T-helper 1 cell treated with Interleukin-12 subunit alpha and Interleukin-12 subunit beta and Interleukin-4 antibody, amounts not matched to agents 30 μg/mL and 1 μg/mL, for 36 hours (primary cell): ENCODE results near the gene DOCK3.
"Not testable (repeated sequence)": the region's sequence is repeated elsewhere in the genome, so short reads cannot be mapped to it uniquely, and the experiment has no call there.

Experiments used
- H3K27ac Mint-ChIP-seq: one replicate; pipeline ENCODE4 v1.8.0; 2021; ENCODE audit warnings: mild to moderate bottlenecking, mixed read lengths
- H3K27me3 Mint-ChIP-seq: one replicate; pipeline ENCODE4 v1.8.0; 2021; ENCODE audit warnings: low read depth, mixed read lengths
- H3K36me3 Mint-ChIP-seq: one replicate; pipeline ENCODE4 v1.8.0; 2021; ENCODE audit warnings: low read depth, mixed read lengths
- H3K4me1 Mint-ChIP-seq: one replicate; pipeline ENCODE4 v1.8.0; 2021; ENCODE audit warnings: low read depth, mixed read lengths
- H3K4me3 Mint-ChIP-seq: one replicate; pipeline ENCODE4 v1.8.0; 2021; ENCODE audit warnings: mild to moderate bottlenecking, moderate library complexity, mixed read lengths
- H3K9me3 Mint-ChIP-seq: one replicate; pipeline ENCODE4 v1.8.0; 2021; ENCODE audit warnings: mixed read lengths

The DOCK3 gene

GRCh38 chr3:50825841-50826240, 151.1 kb downstream of the DOCK3 start:
- no peaks in the 10 kb centered on the region for H3K4me1 Mint-ChIP-seq
- H3K27me3 Mint-ChIP-seq, result peaks cover 2% of the 10 kb centered on the region
- no peak overlapping the region for H3K27ac Mint-ChIP-seq
- H3K4me3 Mint-ChIP-seq, result no peak overlapping the region
- no peaks in the 10 kb centered on the region for H3K9me3 Mint-ChIP-seq
- no peaks in the 10 kb centered on the region for H3K36me3 Mint-ChIP-seq

DNA sequence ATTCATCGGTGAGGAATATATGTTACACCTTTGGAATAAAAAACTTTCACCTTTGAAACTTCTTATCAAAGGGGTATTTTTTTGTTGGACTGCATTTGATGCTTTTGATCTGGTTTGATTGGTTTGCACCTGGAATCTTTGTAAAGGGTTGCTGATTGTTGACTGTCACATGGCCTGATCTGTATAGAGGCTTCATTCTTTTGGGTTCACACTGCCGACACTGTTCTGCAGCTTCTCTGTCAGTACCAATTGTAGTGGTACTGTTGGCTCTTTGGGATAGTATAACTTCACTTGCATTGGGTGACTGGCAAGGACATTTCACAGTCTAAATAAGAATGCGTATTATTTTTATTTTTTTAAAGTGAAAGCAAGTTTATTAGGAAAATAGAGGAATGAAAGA, 155.7 kb downstream of the DOCK3 start:
- H3K4me3 Mint-ChIP-seq, result no peak overlapping the region
- H3K27ac Mint-ChIP-seq, result no peak overlapping the region
- no peaks in the 10 kb centered on the region for H3K36me3 Mint-ChIP-seq
- peaks cover 8% of the 10 kb centered on the region for H3K9me3 Mint-ChIP-seq
- H3K27me3 Mint-ChIP-seq, result no peaks in the 10 kb centered on the region
- no peaks in the 10 kb centered on the region for H3K4me1 Mint-ChIP-seq

- not testable (repeated sequence) for H3K4me1 Mint-ChIP-seq, H3K9me3 Mint-ChIP-seq, H3K36me3 Mint-ChIP-seq, H3K4me3 Mint-ChIP-seq, H3K27me3 Mint-ChIP-seq, H3K27ac Mint-ChIP-seq
These were observed 156.3 kb downstream of the DOCK3 start for GRCh38 chr3:50831009-50831408.

DNA sequence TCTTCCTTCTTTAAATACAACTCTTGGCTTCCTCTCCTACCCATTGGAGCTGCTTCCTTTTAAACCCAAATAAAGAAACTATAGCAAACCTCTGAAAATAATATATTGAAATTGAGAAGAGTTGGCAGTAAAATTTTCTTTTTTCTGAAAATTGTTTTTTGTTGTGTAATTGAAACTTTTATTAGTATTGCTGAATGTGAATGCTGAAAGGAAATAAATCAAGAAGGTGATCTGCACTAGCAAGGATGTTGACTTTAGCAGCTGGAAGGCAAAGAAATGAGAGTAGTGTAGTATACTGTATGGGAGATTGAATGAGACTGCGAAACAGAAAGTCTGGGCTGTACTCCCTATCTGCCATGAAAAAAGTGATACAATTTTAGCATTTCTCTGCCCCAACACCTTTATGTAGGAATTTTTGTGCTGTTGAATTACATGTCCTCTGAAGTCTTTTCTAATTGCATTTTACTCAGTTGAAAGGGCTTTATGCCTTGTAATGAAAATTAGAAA, 166.3 kb downstream of the DOCK3 start:
- peaks cover 7% of the 10 kb centered on the region for H3K27me3 Mint-ChIP-seq
- H3K36me3 Mint-ChIP-seq, result no peaks in the 10 kb centered on the region
- H3K4me3 Mint-ChIP-seq, result no peak overlapping the region
- H3K27ac Mint-ChIP-seq, result no peak overlapping the region
- H3K9me3 Mint-ChIP-seq, result no peaks in the 10 kb centered on the region
- H3K4me1 Mint-ChIP-seq, result no peaks in the 10 kb centered on the region

GRCh38 chr3:50848308-50848707, 173.6 kb downstream of the DOCK3 start:
- Mint-ChIP-seq H3K27me3 (peaks cover 3% of the 10 kb centered on the region), H3K4me1 (no peaks in the 10 kb centered on the region), H3K9me3 (peaks cover 16% of the 10 kb centered on the region), H3K36me3 (no peaks in the 10 kb centered on the region), H3K4me3 (no peak overlapping the region), H3K27ac (no peak overlapping the region)

- Mint-ChIP-seq H3K4me3 (no peak overlapping the region), H3K4me1 (no peaks in the 10 kb centered on the region), H3K9me3 (peaks cover 16% of the 10 kb centered on the region), H3K36me3 (no peaks in the 10 kb centered on the region), H3K27me3 (peaks cover 3% of the 10 kb centered on the region), H3K27ac (no peak overlapping the region)
These were observed 176.1 kb downstream of the DOCK3 start for GRCh38 chr3:50850639-50851511.

DNA sequence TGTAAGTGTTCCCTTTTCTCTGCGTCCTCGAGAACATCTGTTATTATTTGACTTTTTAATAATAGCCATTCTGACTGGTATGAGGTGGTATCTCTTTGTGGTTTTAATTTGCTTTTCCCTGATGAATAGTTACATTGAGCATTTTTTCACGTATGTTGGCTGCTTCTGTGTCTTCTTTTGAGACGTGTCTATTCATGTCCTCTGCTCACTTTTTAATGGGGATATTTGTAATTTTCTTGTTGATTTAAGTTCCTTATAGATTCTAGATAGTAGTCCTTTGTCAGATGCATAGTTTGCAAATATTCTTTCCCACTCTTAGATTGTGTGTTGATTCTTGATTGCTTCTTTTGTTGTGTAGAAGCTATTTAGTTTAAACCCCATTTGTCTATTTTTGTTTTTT, 179.2 kb downstream of the DOCK3 start:
- Mint-ChIP-seq H3K4me1 (no peaks in the 10 kb centered on the region), H3K27ac (no peak overlapping the region), H3K27me3 (no peaks in the 10 kb centered on the region), H3K9me3 (peaks cover 13% of the 10 kb centered on the region), H3K4me3 (no peak overlapping the region), H3K36me3 (no peaks in the 10 kb centered on the region)

GRCh38 chr3:50862221-50862620, 187.5 kb downstream of the DOCK3 start:
- Mint-ChIP-seq H3K9me3 (peaks cover 3% of the 10 kb centered on the region), H3K27ac (no peak overlapping the region), H3K27me3 (peaks cover 3% of the 10 kb centered on the region), H3K36me3 (no peaks in the 10 kb centered on the region), H3K4me1 (no peaks in the 10 kb centered on the region), H3K4me3 (no peak overlapping the region)

- H3K27me3 Mint-ChIP-seq, result peaks cover 4% of the 10 kb centered on the region
- H3K9me3 Mint-ChIP-seq, result no peaks in the 10 kb centered on the region
- H3K36me3 Mint-ChIP-seq, result no peaks in the 10 kb centered on the region
- no peak overlapping the region for H3K27ac Mint-ChIP-seq
- no peaks in the 10 kb centered on the region for H3K4me1 Mint-ChIP-seq
- H3K4me3 Mint-ChIP-seq, result no peak overlapping the region
These were observed 198.8 kb downstream of the DOCK3 start for GRCh38 chr3:50873376-50874157.

- not testable (repeated sequence) for H3K9me3 Mint-ChIP-seq, H3K4me1 Mint-ChIP-seq, H3K27ac Mint-ChIP-seq, H3K36me3 Mint-ChIP-seq, H3K4me3 Mint-ChIP-seq, H3K27me3 Mint-ChIP-seq
These were observed 200.1 kb downstream of the DOCK3 start for GRCh38 chr3:50874876-50875275.

DNA sequence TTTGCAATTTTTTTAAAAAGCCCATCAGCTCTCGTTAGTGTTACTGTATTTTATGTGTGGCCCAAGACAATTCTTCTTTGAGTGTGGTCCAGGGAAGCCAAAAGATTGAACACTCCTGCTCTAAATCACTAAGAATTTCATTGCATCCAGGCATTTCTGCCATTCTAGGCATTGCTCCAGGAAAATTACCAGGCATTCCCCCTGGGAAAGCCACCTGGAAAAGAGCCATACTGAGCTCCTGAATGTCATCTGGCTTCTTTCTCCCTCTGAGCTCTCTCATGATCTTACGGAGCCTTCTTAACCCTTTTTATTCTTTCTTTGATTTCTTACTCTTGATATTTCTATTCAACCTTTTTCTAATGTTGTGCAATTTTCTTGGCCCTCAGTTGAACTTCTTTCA, 202.2 kb downstream of the DOCK3 start:
- no peaks in the 10 kb centered on the region for H3K4me1 Mint-ChIP-seq
- no peaks in the 10 kb centered on the region for H3K27me3 Mint-ChIP-seq
- no peak overlapping the region for H3K27ac Mint-ChIP-seq

DNA sequence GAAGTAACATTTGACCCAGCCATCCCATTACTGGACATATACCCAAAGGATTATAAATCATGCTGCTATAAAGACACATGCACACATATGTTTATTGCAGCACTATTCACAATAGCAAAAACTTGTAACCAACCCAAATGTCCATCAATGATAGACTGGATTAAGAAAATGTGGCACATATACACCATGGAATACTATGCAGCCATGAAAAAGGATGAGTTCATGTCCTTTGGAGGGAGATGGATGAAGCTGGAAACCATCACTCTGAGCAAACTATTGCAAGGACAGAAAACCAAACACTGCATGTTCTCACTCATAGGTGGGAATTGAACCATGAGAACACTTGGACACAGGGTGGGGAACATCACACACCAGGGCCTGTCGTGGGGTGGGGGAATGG, 208.0 kb downstream of the DOCK3 start:
- H3K4me3 Mint-ChIP-seq, H3K4me1 Mint-ChIP-seq, H3K9me3 Mint-ChIP-seq, H3K36me3 Mint-ChIP-seq, H3K27me3 Mint-ChIP-seq, H3K27ac Mint-ChIP-seq: not testable (repeated sequence)

More for the DNA sequence above, 202.2 kb downstream of the DOCK3 start:
- Mint-ChIP-seq H3K9me3 (no peaks in the 10 kb centered on the region), H3K36me3 (no peaks in the 10 kb centered on the region), H3K4me3 (no peak overlapping the region)

- Mint-ChIP-seq H3K9me3 (no peaks in the 10 kb centered on the region), H3K4me3 (no peak overlapping the region), H3K27me3 (no peaks in the 10 kb centered on the region), H3K36me3 (no peaks in the 10 kb centered on the region), H3K4me1 (no peaks in the 10 kb centered on the region), H3K27ac (no peak overlapping the region)
These were observed 209.0 kb downstream of the DOCK3 start for GRCh38 chr3:50883755-50884154.

GRCh38 chr3:50885070-50885850, 210.5 kb downstream of the DOCK3 start:
- no peaks in the 10 kb centered on the region for H3K36me3 Mint-ChIP-seq
- no peak overlapping the region for H3K4me3 Mint-ChIP-seq
- H3K4me1 Mint-ChIP-seq, result no peaks in the 10 kb centered on the region
- no peak overlapping the region for H3K27ac Mint-ChIP-seq
- no peaks in the 10 kb centered on the region for H3K9me3 Mint-ChIP-seq
- H3K27me3 Mint-ChIP-seq, result no peaks in the 10 kb centered on the region
